OCI-LY3 (cell line): ENCODE measurements around the gene KIF3B.

Experiments used
- EZH2phosphoT487 ChIP-seq: fragments of 200-600 bp; shearing (Covaris generic); IDR thresholded peaks from 2 replicates; pipeline ENCODE4 v1.6.1; 2018; ENCODE audit warnings: antibody characterized with exemption, mixed run types, low read depth
- TF ChIP-seq, protein P1 (sequence below): fragments of 200-600, 300-600 bp; sonication (generic); IDR thresholded peaks from 2 replicates; pipeline ENCODE4 v1.5.1; 2014; ENCODE audit warnings: antibody characterized with exemption, low read length, low read depth

DNA sequence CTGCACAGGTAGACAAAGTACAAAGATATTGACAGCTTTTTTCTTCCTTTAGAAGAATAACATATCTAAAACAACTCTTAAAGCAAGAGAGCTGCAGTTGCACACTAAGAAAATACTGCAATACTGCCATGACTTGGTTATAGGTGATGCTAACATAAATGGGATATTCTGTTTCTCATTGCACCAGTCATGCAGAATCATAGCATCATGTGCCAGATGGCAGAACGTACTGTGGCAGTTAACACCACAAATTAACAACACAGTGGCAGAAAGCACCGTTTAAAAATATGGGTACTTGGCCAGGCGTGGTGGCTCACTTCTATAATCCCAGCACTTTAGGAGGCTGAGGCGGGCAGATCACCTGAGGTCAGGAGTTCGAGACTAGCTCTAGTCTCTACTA lies 88.1 kb downstream of the KIF3B start:
- TF ChIP-seq, protein P1, sequence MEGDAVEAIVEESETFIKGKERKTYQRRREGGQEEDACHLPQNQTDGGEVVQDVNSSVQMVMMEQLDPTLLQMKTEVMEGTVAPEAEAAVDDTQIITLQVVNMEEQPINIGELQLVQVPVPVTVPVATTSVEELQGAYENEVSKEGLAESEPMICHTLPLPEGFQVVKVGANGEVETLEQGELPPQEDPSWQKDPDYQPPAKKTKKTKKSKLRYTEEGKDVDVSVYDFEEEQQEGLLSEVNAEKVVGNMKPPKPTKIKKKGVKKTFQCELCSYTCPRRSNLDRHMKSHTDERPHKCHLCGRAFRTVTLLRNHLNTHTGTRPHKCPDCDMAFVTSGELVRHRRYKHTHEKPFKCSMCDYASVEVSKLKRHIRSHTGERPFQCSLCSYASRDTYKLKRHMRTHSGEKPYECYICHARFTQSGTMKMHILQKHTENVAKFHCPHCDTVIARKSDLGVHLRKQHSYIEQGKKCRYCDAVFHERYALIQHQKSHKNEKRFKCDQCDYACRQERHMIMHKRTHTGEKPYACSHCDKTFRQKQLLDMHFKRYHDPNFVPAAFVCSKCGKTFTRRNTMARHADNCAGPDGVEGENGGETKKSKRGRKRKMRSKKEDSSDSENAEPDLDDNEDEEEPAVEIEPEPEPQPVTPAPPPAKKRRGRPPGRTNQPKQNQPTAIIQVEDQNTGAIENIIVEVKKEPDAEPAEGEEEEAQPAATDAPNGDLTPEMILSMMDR: no peak
- no peak for TF ChIP-seq EZH2phosphoT487
